Neutrophil (primary cell): ENCODE measurements around the gene GAB3.
A peak's percentile ranks its signal among the peaks of the same experiment; 100 is the strongest.

Experiments used
- H3K27ac ChIP-seq: fragments of 200-600 bp; sonication (generic); 2 replicates; pipeline ENCODE4 v1.5.1; 2016; ENCODE audit warnings: mild to moderate bottlenecking, moderate library complexity
- H3K27me3 ChIP-seq: fragments of 200-600 bp; sonication (generic); 2 replicates; pipeline ENCODE4 v1.6.0; 2016; ENCODE audit warnings: mild to moderate bottlenecking
- H3K36me3 ChIP-seq: fragments of 200-600 bp; sonication (generic); 2 replicates; pipeline ENCODE4 v1.5.1; 2017
- H3K4me1 ChIP-seq, 2 experiments: fragments of 200-600 bp in 1 of 2; sonication (generic) in 1 of 2; 1 replicate in 1 of 2; 2 replicates in 1 of 2; pipeline versions ENCODE4 v1.5.1 to v1.6.1; 2013 to 2016; ENCODE audit warnings: low read depth in 1 of 2, low read length in 1 of 2, mild to moderate bottlenecking in 1 of 2, moderate library complexity in 1 of 2; ENCODE audit not compliant: control insufficient read depth in 1 of 2, insufficient read depth in 1 of 2
- H3K4me3 ChIP-seq, 2 experiments: fragments of 200-600 bp in 1 of 2; sonication (generic) in 1 of 2; 1 replicate in 1 of 2; 2 replicates in 1 of 2; pipeline ENCODE4 v1.5.1; 2013 to 2016; ENCODE audit warnings: low read depth in 1 of 2, low read length in 1 of 2, mild to moderate bottlenecking in 1 of 2, moderate library complexity in 1 of 2
- H3K9me3 ChIP-seq: fragments of 200-600 bp; sonication (generic); 2 replicates; pipeline ENCODE4 v1.5.1; 2016
- CTCF ChIP-seq: fragments of 200-600 bp; sonication (generic); IDR thresholded peaks from 2 replicates; pipeline ENCODE4 v1.5.1; 2016; ENCODE audit warnings: antibody characterized with exemption

Gene GAB3

GRCh38 chrX:154731881-154732280 lies 19.0 kb downstream of the GAB3 start:
- no peaks in the 10 kb centered on the region for H3K27me3 ChIP-seq
- peak overlapping the region; percentile 86 for H3K27ac ChIP-seq
- H3K4me1 ChIP-seq: peaks cover 97% of the 10 kb centered on the region in 2 experiments
- H3K4me3 ChIP-seq: no peak overlapping the region
- H3K36me3 ChIP-seq: no peaks in the 10 kb centered on the region
- TF ChIP-seq CTCF: no peak
- H3K9me3 ChIP-seq: no peaks in the 10 kb centered on the region

GRCh38 chrX:154731184-154731583 lies 19.7 kb downstream of the GAB3 start:
- Histone ChIP-seq H3K9me3 (no peaks in the 10 kb centered on the region), H3K27ac (peak overlapping the region; percentile 86), H3K36me3 (no peaks in the 10 kb centered on the region), H3K4me1 (peaks cover 98 to 100% of the 10 kb centered on the region in 2 experiments), H3K4me3 (no peak overlapping the region), H3K27me3 (no peaks in the 10 kb centered on the region)
- no peak for TF ChIP-seq CTCF

GRCh38 chrX:154730253-154730891 lies 20.5 kb downstream of the GAB3 start:
- peaks cover 97 to 100% of the 10 kb centered on the region in 2 experiments for H3K4me1 ChIP-seq
- H3K4me3 ChIP-seq: no peak overlapping the region
- no peaks in the 10 kb centered on the region for H3K9me3 ChIP-seq
- H3K27ac ChIP-seq: peak overlapping the region; percentile 86
- H3K36me3 ChIP-seq: no peaks in the 10 kb centered on the region
- TF ChIP-seq CTCF: no peak
- H3K27me3 ChIP-seq: no peaks in the 10 kb centered on the region

- TF ChIP-seq CTCF: no peak
- no peak overlapping the region for H3K4me3 ChIP-seq
- H3K27me3 ChIP-seq: no peaks in the 10 kb centered on the region
- H3K27ac ChIP-seq: peak overlapping the region; percentile 86
- no peaks in the 10 kb centered on the region for H3K9me3 ChIP-seq
- H3K36me3 ChIP-seq: no peaks in the 10 kb centered on the region
- H3K4me1 ChIP-seq: peaks cover 97 to 100% of the 10 kb centered on the region in 2 experiments
Observed at GRCh38 chrX:154729439-154729838, 21.4 kb downstream of the GAB3 start.

- no peaks in the 10 kb centered on the region for H3K27me3 ChIP-seq
- H3K27ac ChIP-seq: peak overlapping the region; percentile 86
- peaks cover 97 to 100% of the 10 kb centered on the region in 2 experiments for H3K4me1 ChIP-seq
- no peaks in the 10 kb centered on the region for H3K36me3 ChIP-seq
- no peaks in the 10 kb centered on the region for H3K9me3 ChIP-seq
- no peak overlapping the region for H3K4me3 ChIP-seq
- TF ChIP-seq CTCF: no peak
Observed at GRCh38 chrX:154728431-154729190, 22.3 kb downstream of the GAB3 start.
